Left colon (tissue), 2 donors: ENCODE results near the gene CCDC180. TPM values are rescaled to one million over a fixed set of nuclear protein-coding genes. Genes with fewer than 3 reads are reported as not detected.
"Not testable (repeated sequence)": the region's sequence is repeated elsewhere in the genome, so short reads cannot be mapped to it uniquely, and the experiment has no call there.

Source experiments
- ATAC-seq: fragments of 200-7000 bp; cut with Tn5 transposase; one replicate; pipeline ENCODE4 v1.9.1; 2020; ENCODE audit warnings: mild to moderate bottlenecking, moderate library complexity
- DNase-seq, 2 donors: peaks; one replicate each; pipeline ENCODE4 v3.0.0-alpha.2; 2020
- intact Hi-C, 2 donors: fragments of 100-400 bp; cut with DNase I in 1 of 2; cut with micrococcal nuclease in 1 of 2; formaldehyde crosslinking; loops; one replicate each; pipeline versions ENCODE4 v1.11.2 to v1.14.0; 2022; cut with DNase I, micrococcal nuclease
- long read RNA-seq: library from polyadenylated mRNA; unstranded; transcript quantifications from one replicate; pipeline ENCODE4 v2.0.0, GENCODE V29; 2021
- total RNA-seq, 2 donors: library from RNA; stranded (reverse); fragmentation: NEBNext Ultra II Directional; extraction: Animal tissue kit (Norgen Biotek cat#: 25700); gene quantifications; one replicate each; pipeline ENCODE4 v1.2.1, GENCODE V29; 2021
- donor health status: DM: no; HTN: no; CAD: no.
- donor health status: DM: yes; HTN: yes; CAD: no.

The CCDC180 gene
- total RNA-seq: 1 to 10 TPM; 1.2 to 2.0 TPM
- long read RNA-seq: 0 reads

- ATAC-seq (peak; percentile 30), DNase-seq (peak in 1 of 2 donors; percentile 12)
- intact Hi-C loops: no loop called here
Observed at GRCh38 chr9:97307500-97308163, at the start of gene CCDC180. Gene CCDC180 (plus strand): TSS chr9:97307659. CDS start chr9:97308064, 405 bp downstream.

GRCh38 chr9:97259834-97260514, 47.5 kb upstream of the CCDC180 start:
- intact Hi-C loops, DNase-seq: not testable (repeated sequence)
- ATAC-seq: peak; percentile 71

- intact Hi-C loops: no loop called here
Observed at GRCh38 chr9:97271292-97271691, 36.2 kb upstream of the CCDC180 start.

GRCh38 chr9:97272072-97272471, 35.4 kb upstream of the CCDC180 start:
- ATAC-seq: no peak
- DNase-seq: no peak
- intact Hi-C loops: no loop called here

More at GRCh38 chr9:97271292-97271691, 36.2 kb upstream of the CCDC180 start:
- DNase-seq: no peak
- ATAC-seq: no peak

GRCh38 chr9:97276310-97276852, 31.1 kb upstream of the CCDC180 start:
- DNase-seq (no peak), ATAC-seq (no peak)
- intact Hi-C loops: no loop called here

GRCh38 chr9:97277953-97278352, 29.5 kb upstream of the CCDC180 start:
- intact Hi-C loops: no loop called here
- no peak for DNase-seq
- no peak for ATAC-seq

GRCh38 chr9:97280755-97281330, 26.6 kb upstream of the CCDC180 start:
- no peak for ATAC-seq
- intact Hi-C loops: no loop called here
- DNase-seq: no peak

- no peak for DNase-seq
- intact Hi-C loops: no loop called here
- ATAC-seq: no peak
Observed at GRCh38 chr9:97283768-97284167, 23.7 kb upstream of the CCDC180 start.

- ATAC-seq: no peak
- intact Hi-C loops: no loop called here
- no peak for DNase-seq
Observed at GRCh38 chr9:97284798-97285197, 22.7 kb upstream of the CCDC180 start.

GRCh38 chr9:97292200-97292599, 15.3 kb upstream of the CCDC180 start:
- intact Hi-C loops: no loop called here
- no peak for ATAC-seq

GRCh38 chr9:97293207-97293721, 14.2 kb upstream of the CCDC180 start:
- DNase-seq (no peak), ATAC-seq (no peak)
- intact Hi-C loops: no loop called here

More at GRCh38 chr9:97292200-97292599, 15.3 kb upstream of the CCDC180 start:
- no peak for DNase-seq

GRCh38 chr9:97293818-97294217, 13.6 kb upstream of the CCDC180 start:
- intact Hi-C loops: no loop called here
- ATAC-seq: no peak
- no peak for DNase-seq

GRCh38 chr9:97297889-97298288, 9.6 kb upstream of the CCDC180 start:
- DNase-seq (no peak), ATAC-seq (no peak)
- intact Hi-C loops: no loop called here

GRCh38 chr9:97299809-97300414, 7.5 kb upstream of the CCDC180 start:
- intact Hi-C loops: no loop called here
- ATAC-seq: no peak
- no peak for DNase-seq

GRCh38 chr9:97300586-97300985, 6.9 kb upstream of the CCDC180 start:
- no peak for ATAC-seq
- DNase-seq: no peak
- intact Hi-C loops: no loop called here

GRCh38 chr9:97301974-97302373, 5.5 kb upstream of the CCDC180 start:
- no peak for ATAC-seq
- DNase-seq: no peak
- intact Hi-C loops: no loop called here

GRCh38 chr9:97304586-97304985, 2.9 kb upstream of the CCDC180 start:
- ATAC-seq (no peak), DNase-seq (no peak)
- intact Hi-C loops: no loop called here

- intact Hi-C loops: no loop called here
- no peak for DNase-seq
Observed at GRCh38 chr9:97305501-97306298, 1.8 kb upstream of the CCDC180 start.

More at GRCh38 chr9:97305501-97306298, 1.8 kb upstream of the CCDC180 start:
- ATAC-seq: no peak
